HL-60/S4 (cell line): ENCODE data around the gene WDR26.
"Not testable (repeated sequence)": the region's sequence is repeated elsewhere in the genome, so short reads cannot be mapped to it uniquely, and the experiment has no call there.

Source experiments
- in situ Hi-C: fragments of 300-500 bp; cut with MboI; formaldehyde crosslinking; loops from 2 replicates; pipeline ENCODE4 v1.14.3; 2022; ENCODE audit warnings: low sequenced_read_pairs

Gene WDR26

DNA sequence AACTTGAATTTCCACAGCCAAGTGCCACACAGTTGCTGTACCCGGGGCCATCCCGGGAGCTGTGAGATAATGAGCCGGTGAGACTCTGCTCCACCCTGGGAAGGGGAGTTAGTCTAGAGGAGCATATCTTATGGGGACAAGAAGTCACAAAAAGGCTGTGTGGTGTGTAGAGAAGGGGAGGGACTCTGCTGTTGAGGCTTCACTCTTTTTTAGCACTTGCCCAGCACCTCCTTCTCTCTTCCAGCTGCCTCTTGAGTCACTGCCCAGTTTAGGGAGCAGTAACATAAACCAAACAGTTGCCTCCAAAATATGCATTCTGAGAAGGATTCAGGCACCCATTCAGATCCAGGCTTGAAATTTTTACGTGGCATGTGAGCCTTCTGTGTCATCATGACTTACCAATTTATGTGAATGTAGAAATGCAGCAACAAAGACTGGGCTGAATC lies 744 bp upstream of the WDR26 start:
- in situ Hi-C loops, result no loop called here

DNA sequence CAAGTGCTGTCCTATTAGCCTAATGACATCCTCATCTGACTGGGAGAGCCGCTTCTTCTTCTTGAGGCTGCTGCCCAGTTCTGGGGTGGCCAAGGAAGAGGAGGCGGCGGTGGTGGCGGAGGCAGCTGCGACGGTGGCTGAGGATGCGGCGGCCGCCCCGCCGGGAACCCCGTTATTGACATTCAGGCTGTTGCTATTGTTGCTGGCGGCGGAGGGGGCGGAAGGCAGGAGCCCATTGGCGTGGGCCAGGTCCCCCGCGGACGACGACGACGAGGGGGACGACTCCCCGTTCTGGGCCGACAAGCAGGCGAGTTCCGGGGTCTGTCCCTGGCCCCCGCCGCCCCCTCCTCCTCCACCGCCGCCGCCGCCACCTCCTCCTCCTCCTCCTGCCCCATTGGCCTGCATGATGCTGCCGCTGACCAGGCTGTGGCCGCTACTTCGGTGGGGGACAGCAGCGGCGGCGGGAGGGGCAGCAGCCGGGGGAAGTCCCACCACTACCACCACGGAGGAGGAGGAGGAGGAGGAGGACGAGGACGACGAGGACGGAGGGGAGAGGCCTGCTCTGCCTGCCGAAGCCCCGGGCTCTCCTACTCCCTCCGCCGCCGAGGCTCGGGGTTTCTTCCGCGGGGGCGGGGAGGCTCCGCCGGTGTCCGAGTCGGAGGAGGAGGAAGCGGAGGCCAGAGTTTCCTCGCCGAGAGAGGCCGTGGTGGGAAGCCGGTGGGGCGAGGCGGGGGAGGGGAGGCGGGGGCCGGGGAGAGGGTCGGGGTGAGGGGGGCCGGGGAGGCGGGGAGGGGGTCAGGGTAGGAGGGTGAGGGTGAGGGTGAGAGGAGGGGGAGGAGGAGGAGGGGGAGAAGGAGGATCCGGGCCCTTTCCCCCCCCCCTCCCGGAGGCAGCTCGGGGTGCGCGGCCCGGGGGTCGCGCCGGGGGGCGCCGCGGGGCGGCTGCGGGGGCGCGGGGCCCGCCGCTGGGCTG lies 610 bp downstream of the WDR26 start:
- in situ Hi-C loops, result no loop called here

DNA sequence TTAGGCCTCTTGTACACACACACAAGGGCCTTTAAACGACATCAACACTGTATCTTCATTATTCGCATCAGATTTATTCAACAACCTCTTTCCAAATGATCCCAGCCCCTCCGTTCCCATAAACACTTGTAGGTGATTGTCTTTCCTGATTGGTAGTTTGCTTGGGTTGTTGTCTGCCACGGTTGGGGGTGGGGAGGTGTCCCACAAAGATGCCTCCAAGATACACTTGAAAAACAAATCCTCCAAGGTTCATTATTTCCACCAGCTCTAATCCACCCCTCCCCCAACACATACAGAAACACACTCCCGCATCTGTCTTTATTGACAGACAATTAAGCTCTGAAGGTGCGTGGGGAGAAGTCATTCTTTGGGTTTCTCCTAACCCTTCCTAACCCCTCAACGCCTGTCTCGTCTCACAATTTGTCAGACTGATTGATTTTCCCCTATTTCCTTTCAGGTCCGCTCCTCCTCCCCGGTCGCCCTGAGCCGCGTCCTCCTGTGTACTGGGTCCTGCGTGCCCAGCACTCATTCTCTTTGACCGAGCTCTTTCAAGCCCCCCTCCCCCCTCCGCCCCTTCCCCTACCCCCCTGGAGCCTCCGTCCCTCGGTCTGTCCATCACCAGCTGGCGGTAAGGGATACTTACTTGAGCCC lies 1.4 kb downstream of the WDR26 start:
- in situ Hi-C loops, result no loop called here

DNA sequence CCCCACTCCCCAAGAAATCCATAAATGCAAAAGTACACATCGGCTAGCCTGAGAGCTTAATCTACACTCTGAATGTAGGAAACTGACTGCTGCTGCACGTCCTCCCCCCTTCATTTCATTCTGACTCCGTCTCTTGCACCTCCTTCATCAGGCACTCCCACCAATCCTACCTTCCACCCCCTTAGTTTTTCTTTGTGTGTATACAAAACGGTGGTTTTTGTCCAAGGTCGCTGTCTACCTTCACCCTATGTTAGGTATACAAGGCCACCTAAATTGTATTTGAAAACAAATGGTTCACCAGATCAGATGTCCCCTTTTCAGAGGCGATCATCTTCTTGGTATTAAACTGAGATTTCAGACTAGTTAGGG lies 1.9 kb downstream of the WDR26 start:
- in situ Hi-C loops, result no loop called here

DNA sequence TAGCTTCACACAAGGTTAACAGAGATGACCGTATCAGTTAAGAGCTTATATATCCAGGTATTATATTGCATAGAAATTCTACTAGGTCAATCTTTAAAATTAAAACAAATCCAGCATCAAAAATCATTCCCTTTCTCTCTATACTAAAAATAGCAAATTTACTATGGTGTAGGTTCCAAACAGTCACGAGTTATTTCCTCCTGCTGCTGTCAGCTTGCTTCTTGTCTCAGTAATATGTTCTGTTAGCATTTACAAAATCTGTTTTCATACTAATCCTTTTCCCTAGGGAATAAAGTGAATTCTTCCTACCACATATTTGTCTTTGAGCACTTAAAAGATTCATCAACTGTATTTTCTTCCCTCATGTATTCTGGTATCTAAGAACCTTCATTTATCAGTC lies 2.5 kb downstream of the WDR26 start:
- in situ Hi-C loops, result no loop called here

DNA sequence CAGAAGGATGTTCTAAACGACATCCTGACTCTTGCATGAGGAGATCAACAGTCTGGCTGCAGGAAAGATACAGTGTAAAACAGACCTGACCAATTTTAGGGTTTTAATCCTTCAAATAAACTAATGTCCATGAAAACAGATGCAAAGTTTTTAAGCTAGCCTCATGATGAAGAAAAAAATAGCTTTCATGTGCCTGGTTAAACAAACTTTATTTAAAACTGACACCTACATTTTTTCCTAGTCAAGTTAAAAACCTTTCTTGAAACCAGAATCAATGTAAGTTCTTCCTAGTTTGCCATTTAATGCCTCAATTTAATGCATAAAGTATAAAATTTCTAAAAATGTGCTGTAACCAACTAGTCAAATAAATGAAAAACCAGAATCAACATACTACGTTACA lies 2.9 kb downstream of the WDR26 start:
- in situ Hi-C loops, result no loop called here

DNA sequence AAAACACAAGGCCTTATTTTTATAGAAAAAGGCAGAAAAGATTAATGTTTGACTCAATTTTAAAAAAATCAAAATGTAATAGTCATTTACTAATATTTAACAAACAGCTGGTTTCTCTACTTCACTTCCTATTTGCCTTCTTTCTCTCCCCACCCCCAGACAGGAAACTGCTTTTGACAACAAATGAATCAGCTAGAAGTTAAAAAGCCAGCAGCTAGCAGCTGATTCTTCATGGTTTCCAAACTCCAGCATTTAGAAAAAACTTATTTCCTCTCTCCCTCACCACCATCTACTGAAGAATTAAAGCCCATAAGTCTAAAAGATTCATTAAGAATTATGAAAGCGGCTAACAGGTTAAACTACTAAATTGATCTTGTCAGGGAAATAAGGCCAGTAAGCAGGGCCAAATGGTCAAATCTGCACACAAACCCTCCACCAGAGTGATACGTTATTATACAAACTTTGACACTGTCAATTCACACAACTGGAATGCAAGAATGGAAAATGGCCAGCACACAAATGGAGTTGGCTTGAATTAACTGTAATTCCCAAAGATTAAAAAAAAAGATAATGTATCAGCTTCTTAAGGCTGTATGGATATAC lies 4.0 kb downstream of the WDR26 start:
- in situ Hi-C loops, result no loop called here

DNA sequence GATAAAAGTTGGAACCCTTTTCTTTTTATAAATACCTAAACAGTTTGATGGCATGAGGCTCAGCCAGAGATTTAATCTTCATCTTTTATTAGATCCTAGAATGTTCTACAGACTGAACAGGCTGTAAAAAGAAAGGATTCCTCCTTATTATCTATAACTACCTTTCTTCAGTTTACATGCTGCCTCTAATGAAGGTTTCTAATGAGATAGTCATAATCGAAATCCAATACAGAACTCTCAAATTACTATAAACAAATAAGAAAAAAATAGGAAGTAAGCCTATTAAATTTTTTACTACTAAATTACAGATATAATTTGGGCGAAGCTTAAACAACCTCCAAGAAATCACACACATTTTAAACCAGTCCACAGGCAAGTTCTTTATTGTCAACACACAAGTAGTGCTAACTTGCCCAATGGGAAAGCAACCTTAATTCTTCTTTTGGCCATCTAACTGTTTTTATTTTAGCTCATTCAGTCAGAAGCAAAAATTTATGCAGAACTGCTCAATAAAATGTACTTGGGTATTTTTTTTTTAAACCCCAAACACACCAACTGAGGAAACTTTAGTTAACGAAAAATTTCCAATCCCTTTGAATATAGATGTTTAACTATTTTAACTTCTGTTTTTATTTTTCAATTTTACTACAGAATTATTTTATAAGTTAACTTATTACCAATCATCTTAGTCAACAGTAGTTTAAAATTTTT lies 4.8 kb downstream of the WDR26 start:
- in situ Hi-C loops, result no loop called here

DNA sequence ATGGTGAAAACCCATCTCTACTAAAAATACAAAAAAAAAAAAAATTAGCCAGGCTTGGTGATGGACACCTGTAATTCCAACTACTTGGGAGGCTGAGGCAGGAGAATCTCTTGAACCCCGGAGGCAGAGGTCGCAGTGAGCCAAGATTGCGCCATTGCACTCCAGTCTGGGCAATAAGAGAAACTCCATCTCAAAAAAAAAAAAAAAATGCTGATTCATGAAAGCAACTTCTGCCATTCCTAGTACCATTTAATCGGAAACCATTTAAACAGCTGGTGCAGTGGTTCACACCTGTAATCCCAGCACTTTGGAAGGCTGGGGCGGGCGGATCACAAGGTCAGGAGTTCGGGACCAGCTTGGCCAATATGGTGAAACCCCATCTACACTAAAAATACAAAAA lies 5.9 kb downstream of the WDR26 start:
- in situ Hi-C loops, result not testable (repeated sequence)

DNA sequence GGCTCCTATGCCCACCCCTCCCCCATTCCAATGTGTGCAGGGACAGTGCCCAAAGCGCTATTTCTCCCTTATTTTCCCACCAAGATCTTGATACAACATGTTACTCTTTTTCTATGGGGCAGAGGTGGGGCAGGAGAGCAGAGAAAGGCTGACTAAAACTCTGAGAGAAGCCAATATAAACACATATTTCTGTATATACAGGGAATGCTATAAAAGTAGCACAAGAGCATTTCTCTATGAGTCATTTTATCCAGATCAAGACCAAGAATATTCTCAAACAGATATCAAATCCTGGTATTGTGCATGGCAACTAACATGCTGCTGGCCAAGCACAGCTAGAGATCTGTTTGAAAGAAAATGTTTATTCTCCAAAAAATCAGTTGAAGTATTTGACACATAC lies 7.3 kb downstream of the WDR26 start:
- in situ Hi-C loops, result no loop called here

DNA sequence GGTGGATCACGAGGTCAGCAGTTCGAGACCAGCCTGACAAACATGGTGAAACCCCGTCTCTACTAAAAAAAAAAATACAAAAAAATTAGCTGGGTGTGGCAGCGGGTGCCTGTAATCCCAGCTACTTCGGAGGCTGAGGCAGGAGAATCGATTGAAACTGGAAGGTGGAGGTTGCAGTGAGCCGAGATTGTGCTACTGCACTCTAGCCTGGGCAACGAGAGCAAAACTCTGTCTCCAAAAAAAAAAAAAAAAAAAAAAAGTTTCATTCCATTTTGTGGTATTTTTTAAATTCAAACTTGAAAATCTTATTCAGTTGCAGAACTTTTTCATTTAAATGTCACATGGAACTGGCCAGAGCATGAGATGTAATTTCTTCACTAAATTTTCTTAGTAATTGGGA lies 7.7 kb downstream of the WDR26 start:
- in situ Hi-C loops, result not testable (repeated sequence)

DNA sequence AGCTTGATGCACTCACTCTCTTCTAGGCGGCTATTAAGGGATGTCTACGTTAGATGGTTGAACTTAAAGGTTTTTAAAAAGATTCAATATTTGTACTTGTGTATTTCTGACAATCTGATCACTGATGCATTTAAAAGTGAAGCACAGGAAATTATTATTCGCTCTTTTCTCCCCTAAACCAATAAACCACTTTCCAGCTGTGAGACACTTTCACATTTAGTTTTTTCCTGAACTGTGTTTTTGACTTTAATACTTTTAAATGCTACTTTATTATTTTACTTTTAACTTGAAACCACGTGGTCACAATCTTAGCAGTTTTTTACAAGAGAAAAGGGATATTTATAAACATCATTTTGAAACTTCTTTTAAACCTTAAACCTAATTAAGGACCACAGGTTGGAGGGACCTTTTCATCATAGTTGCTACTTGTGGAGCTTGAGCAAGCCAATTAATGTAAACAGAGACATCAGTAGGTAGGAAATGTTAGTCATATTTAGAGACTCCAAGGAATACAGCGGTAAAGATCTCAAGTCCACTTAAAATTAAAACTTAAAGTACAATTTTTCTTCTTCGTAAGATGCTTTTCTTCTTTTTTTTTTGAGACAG lies 9.2 kb downstream of the WDR26 start:
- in situ Hi-C loops, result no loop called here

DNA sequence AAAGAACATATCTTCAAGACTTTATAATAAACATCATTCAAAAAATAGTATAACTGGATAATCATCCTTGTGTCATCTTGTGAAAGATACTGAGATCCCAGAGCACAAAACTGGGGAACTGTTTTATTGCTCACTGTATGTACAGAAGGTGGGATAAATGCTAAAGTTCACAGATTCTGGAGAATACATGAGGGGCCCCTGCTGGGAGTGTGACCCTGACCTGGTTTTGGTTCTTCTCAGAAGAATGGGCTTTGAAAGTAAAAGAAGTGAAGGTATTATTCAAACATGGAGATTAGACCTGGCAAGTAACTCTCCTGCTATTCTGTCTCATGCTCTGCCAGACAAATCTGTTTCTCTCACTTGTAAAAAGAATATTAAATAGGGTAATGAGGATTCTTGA lies 14.5 kb downstream of the WDR26 start:
- in situ Hi-C loops, result no loop called here

DNA sequence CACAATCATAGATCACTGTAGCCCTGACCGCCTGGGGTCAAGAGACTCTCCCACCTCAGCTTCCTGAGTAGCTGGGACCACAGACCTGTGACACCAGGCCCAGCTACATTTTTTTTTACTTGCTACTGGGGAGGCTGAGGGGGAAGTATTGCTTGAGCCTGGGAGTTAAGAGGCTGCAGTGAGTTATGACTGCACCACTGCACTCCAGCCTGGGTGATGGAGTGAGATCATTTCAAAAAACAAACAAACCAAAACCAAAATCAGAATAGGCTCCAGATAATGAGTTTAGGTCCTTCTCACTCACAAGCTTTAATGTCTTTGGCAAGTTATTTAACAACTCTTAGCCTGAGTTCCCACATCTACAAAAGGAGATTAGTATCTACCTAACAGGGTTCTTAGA lies 22.8 kb downstream of the WDR26 start:
- in situ Hi-C loops, result no loop called here

DNA sequence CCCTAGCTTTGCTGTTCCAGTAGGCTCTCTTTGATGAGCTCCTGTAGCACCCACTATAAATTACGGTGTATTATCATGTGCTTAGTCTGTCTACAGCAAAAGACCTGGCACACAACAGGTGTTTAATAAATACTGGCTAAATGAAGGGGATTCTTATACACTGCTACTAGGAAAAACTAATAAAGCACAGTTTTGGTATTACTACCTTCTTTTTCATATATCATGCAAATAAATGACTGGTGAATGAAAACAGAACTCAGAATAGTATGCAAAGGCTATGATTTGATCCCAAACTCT lies 26.4 kb downstream of the WDR26 start:
- in situ Hi-C loops, result no loop called here

DNA sequence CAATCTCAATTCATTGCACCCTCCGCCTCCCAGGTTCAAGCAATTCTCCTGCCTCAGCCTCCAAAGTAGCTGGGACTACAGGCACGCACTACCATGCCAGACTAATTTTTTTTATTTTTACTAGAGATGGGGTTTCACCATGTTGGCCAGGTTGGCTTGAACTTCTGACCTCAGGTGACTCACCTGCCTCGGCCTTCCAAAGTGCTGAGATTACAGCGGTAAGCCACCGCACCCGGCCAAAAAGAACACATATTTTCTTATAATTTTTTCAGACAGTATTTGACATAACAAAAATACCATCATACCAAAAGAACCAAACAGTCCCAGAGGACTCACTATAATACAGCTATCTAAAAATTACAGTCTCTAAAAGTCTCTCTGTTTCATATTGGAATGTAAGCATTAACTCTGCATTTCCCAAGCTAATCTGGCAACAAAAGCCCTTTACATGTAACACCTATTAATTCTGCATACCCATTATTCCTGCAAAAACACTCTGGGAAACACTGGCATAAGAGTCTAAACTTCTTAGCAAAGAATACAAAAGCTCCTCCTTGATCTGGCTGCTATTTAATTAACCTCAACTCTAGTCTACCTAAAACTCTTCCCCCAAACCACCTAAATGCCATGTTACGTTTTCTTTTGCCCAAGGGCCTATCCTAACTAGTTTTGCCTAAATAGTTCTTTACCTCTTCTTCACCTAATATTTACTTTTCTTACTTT lies 26.9 kb downstream of the WDR26 start:
- in situ Hi-C loops, result no loop called here

DNA sequence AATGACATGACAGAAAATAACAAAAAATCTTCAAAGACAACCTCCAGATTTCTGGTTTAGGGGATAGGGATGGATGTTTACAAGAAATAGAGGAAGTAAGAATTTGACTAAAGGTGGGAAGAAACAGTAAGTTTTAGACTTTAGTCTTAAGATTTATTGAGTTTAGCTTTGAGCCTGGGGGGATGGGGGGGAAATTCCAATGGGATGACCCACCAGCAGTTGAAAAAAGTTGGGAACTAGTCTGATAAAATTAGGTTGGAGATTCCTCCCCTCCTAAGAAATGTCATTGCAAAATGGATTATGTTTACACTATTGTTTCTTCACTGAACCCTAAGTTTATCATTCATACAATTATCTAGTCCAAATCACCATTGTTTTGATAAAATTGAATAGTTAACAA lies 28.4 kb downstream of the WDR26 start:
- in situ Hi-C loops, result no loop called here

DNA sequence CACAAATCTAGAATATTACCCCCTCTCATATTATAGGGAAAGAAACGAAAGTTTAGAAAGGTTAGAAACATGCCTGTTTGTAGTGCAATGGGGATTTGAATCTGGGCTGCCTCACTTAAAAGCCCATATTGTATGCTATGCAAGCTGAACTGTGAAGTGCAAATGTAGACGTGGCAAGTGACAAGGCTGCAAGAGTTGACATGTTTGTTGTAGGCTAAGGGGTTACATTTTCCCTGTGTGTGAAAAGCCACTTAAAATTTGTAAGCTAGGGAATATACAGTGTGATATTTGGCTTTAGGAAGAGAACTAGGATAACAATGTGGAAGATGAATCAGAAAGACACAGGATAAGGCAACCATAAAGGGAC lies 29.0 kb downstream of the WDR26 start:
- in situ Hi-C loops, result no loop called here

DNA sequence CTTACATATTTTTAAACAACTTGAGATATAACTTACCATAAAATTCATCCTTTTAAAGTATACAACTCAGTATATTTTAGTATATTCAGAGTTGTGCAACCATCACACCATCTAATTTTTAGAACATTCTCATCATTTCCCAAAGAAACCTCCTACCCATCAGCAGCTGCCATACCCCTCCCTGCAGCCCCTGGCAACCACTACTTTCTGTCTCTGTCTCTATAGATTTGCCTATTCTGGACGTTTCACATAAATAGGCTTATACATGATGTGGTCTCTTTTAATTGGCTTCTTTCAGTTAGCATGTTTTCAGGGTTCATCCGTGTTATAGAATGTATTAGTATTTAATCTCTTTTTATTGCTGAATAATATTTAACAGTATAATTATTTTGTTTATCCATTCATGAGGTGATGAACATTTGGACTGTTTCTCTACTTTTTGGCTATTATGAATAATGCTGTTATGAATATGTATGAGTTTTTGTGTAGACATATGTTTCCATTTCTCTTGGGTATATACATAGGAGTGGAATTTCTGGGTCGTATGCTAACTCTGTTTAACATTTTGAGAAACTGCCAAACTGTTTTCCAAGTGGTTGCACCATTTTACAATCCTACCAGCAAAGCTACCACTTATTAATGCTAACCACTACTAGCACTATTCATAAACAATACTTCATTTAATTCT lies 29.5 kb downstream of the WDR26 start:
- in situ Hi-C loops, result no loop called here

DNA sequence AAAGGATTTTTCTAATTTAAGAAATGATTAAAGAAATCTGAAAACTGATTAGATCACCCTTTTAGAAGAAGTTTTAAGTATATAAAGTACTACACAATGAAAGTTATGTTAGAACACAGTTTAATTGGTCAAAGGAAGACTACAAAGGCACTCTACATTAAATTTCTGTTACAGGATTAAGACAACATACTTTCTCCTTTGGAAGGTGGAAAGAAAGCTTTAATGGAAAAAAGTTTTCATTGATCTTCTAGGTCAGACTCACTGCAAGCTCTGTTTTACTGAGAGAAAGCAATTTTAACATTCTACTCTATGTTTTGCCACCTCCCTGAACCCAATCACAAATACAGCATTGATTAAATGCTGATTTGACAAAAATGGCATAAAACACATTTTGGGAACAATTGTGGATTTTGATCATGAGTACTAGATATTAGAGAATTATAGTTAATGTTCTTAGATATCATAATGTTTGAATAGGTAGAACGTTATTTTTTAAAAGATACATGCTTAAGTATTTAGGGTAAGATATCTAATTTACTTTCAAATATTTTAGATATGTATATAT lies 32.0 kb downstream of the WDR26 start:
- in situ Hi-C loops, result no loop called here
